Measurements from ENCODE around the gene LRG1.

The LRG1 gene

GRCh38 chr19:4492337-4493103, 47.3 kb downstream of the LRG1 start:
- H3K9ac ChIP-seq (ENCODE audit: low read length): no peak overlapping the region
- DNase-seq: no peak
- H3K4me2 ChIP-seq (ENCODE audit: low read length): no peak overlapping the region
- H3K79me2 ChIP-seq (ENCODE audit: control insufficient read depth, insufficient read depth, low read length): no peaks in the 10 kb centered on the region
- H3K27me3 ChIP-seq (ENCODE audit: insufficient read depth, low read length, poor library complexity): no peaks in the 10 kb centered on the region
- no peaks in the 10 kb centered on the region for H3K4me1 ChIP-seq (ENCODE audit: control insufficient read depth, low read depth, low read length)
- H3K36me3 ChIP-seq (ENCODE audit: control insufficient read depth, insufficient read depth, low read length): peaks cover 12% of the 10 kb centered on the region
- no peak overlapping the region for H3K27ac ChIP-seq (ENCODE audit: low read depth, low read length)
- no peak overlapping the region for H2BK120ac ChIP-seq (ENCODE audit: low read depth, low read length)
- no peak overlapping the region for H2AK5ac ChIP-seq (ENCODE audit: low read length)
- H3K4me3 ChIP-seq (ENCODE audit: low read length): no peak overlapping the region
- no peak overlapping the region for H3K23ac ChIP-seq (ENCODE audit: low read length)
- no peak overlapping the region for H3K56ac ChIP-seq (ENCODE audit: low read length)
- no peak overlapping the region for H3K4ac ChIP-seq (ENCODE audit: low read depth, low read length)
- no CpG with 5 or more reads among the region's 3 CpGs for WGBS (ENCODE audit: extremely low coverage, insufficient coverage, low lambda C conversion rate)
- H3K79me1 ChIP-seq (ENCODE audit: low read length): peaks cover 2% of the 10 kb centered on the region
- H2BK15ac ChIP-seq (replicated peaks; ENCODE audit: low read depth): no peak overlapping the region
- H3K18ac ChIP-seq (ENCODE audit: low read length): no peak overlapping the region
- H4K8ac ChIP-seq (ENCODE audit: low read depth, low read length): no peak overlapping the region
- no peak overlapping the region for H4K5ac ChIP-seq (ENCODE audit: low read length)
- H2BK5ac ChIP-seq (ENCODE audit: low read length): no peak overlapping the region

GRCh38 chr19:4491446-4491845, 48.4 kb downstream of the LRG1 start:
- Histone ChIP-seq H3K4me1 (ENCODE audit: control insufficient read depth, low read depth, low read length) (no peaks in the 10 kb centered on the region), H3K4me2 (ENCODE audit: low read length) (no peak overlapping the region), H3K79me2 (ENCODE audit: control insufficient read depth, insufficient read depth, low read length) (no peaks in the 10 kb centered on the region), H3K56ac (ENCODE audit: low read length) (no peak overlapping the region), H4K5ac (ENCODE audit: low read length) (no peak overlapping the region), H3K27me3 (ENCODE audit: insufficient read depth, low read length, poor library complexity) (no peaks in the 10 kb centered on the region), H3K36me3 (ENCODE audit: control insufficient read depth, insufficient read depth, low read length) (peaks cover 11% of the 10 kb centered on the region), H3K79me1 (ENCODE audit: low read length) (peaks cover 2% of the 10 kb centered on the region), H3K18ac (ENCODE audit: low read length) (no peak overlapping the region), H2BK120ac (ENCODE audit: low read depth, low read length) (no peak overlapping the region), H3K9ac (ENCODE audit: low read length) (no peak overlapping the region), H3K27ac (ENCODE audit: low read depth, low read length) (no peak overlapping the region), H4K8ac (ENCODE audit: low read depth, low read length) (no peak overlapping the region), H3K23ac (ENCODE audit: low read length) (no peak overlapping the region), H3K4ac (ENCODE audit: low read depth, low read length) (no peak overlapping the region), H2BK5ac (ENCODE audit: low read length) (no peak overlapping the region), H2AK5ac (ENCODE audit: low read length) (no peak overlapping the region), H3K4me3 (ENCODE audit: low read length) (no peak overlapping the region), H2BK15ac (replicated peaks; ENCODE audit: low read depth) (no peak overlapping the region)
- no CpG with 5 or more reads among the region's 21 CpGs for WGBS (ENCODE audit: extremely low coverage, insufficient coverage, low lambda C conversion rate)
- no peak for DNase-seq

GRCh38 chr19:4488496-4488895, 51.3 kb downstream of the LRG1 start:
- DNase-seq: no peak
- Histone ChIP-seq H2BK120ac (ENCODE audit: low read depth, low read length) (no peak overlapping the region), H3K4ac (ENCODE audit: low read depth, low read length) (no peak overlapping the region), H3K27me3 (ENCODE audit: insufficient read depth, low read length, poor library complexity) (no peaks in the 10 kb centered on the region), H3K27ac (ENCODE audit: low read depth, low read length) (no peak overlapping the region), H2BK15ac (replicated peaks; ENCODE audit: low read depth) (no peak overlapping the region), H4K8ac (ENCODE audit: low read depth, low read length) (no peak overlapping the region), H3K79me2 (ENCODE audit: control insufficient read depth, insufficient read depth, low read length) (no peaks in the 10 kb centered on the region), H2BK5ac (ENCODE audit: low read length) (no peak overlapping the region), H2AK5ac (ENCODE audit: low read length) (no peak overlapping the region), H3K4me3 (ENCODE audit: low read length) (no peak overlapping the region), H3K79me1 (ENCODE audit: low read length) (peaks cover 2% of the 10 kb centered on the region), H3K4me2 (ENCODE audit: low read length) (no peak overlapping the region), H3K23ac (ENCODE audit: low read length) (no peak overlapping the region), H4K5ac (ENCODE audit: low read length) (no peak overlapping the region), H3K36me3 (ENCODE audit: control insufficient read depth, insufficient read depth, low read length) (peaks cover 8% of the 10 kb centered on the region), H3K4me1 (ENCODE audit: control insufficient read depth, low read depth, low read length) (no peaks in the 10 kb centered on the region), H3K9ac (ENCODE audit: low read length) (no peak overlapping the region), H3K18ac (ENCODE audit: low read length) (no peak overlapping the region), H3K56ac (ENCODE audit: low read length) (no peak overlapping the region)
- no CpG with 5 or more reads among the region's 29 CpGs for WGBS (ENCODE audit: extremely low coverage, insufficient coverage, low lambda C conversion rate)

GRCh38 chr19:4487572-4487971, 52.3 kb downstream of the LRG1 start:
- Histone ChIP-seq H3K79me2 (ENCODE audit: control insufficient read depth, insufficient read depth, low read length) (no peaks in the 10 kb centered on the region), H3K27me3 (ENCODE audit: insufficient read depth, low read length, poor library complexity) (no peaks in the 10 kb centered on the region), H3K56ac (ENCODE audit: low read length) (no peak overlapping the region), H2AK5ac (ENCODE audit: low read length) (no peak overlapping the region), H2BK15ac (replicated peaks; ENCODE audit: low read depth) (no peak overlapping the region), H3K9ac (ENCODE audit: low read length) (no peak overlapping the region), H3K79me1 (ENCODE audit: low read length) (peaks cover 2% of the 10 kb centered on the region), H4K8ac (ENCODE audit: low read depth, low read length) (no peak overlapping the region), H3K4me3 (ENCODE audit: low read length) (no peak overlapping the region), H3K27ac (ENCODE audit: low read depth, low read length) (no peak overlapping the region), H3K18ac (ENCODE audit: low read length) (no peak overlapping the region), H4K5ac (ENCODE audit: low read length) (no peak overlapping the region), H3K4me1 (ENCODE audit: control insufficient read depth, low read depth, low read length) (no peaks in the 10 kb centered on the region), H2BK120ac (ENCODE audit: low read depth, low read length) (no peak overlapping the region), H2BK5ac (ENCODE audit: low read length) (no peak overlapping the region), H3K4me2 (ENCODE audit: low read length) (no peak overlapping the region), H3K36me3 (ENCODE audit: control insufficient read depth, insufficient read depth, low read length) (peaks cover 8% of the 10 kb centered on the region), H3K23ac (ENCODE audit: low read length) (no peak overlapping the region), H3K4ac (ENCODE audit: low read depth, low read length) (no peak overlapping the region)
- WGBS (ENCODE audit: extremely low coverage, insufficient coverage, low lambda C conversion rate): no CpG with 5 or more reads among the region's 11 CpGs
- DNase-seq: no peak
